K562 (cell line): Measurements from ENCODE around the gene CDC25B. TPM values are rescaled to one million over a fixed set of nuclear protein-coding genes. Genes with fewer than 3 reads are reported as not detected.

Source experiments
- ATAC-seq: fragments of 200-7000 bp; cut with Tn5 transposase; 3 replicates; pipeline ENCODE4 v1.9.1; 2020; ENCODE audit warnings: moderate library complexity
- BruUV-seq: library from RNA; stranded (reverse); fragments of 400-500 nt; replicated peaks from 2 replicates; lab custom pipeline; 2021; lab: Mats Ljungman, UMichigan
- CTCF ChIA-PET: fragments of 300-600 bp; formaldehyde crosslinking; extraction: SDS; loops from one replicate; lab custom pipeline; 2021; ENCODE audit warnings: low intra/inter-chr PET ratio; lab: Yijun Ruan, JAX
- POLR2A ChIA-PET: fragments of 300-600, 350-650 bp; sonication (Branson Sonifier 250); formaldehyde crosslinking; extraction: SDS; loops from one replicate; lab custom pipeline; 2021; ENCODE audit warnings: antibody characterized with exemption, inconsistent platforms; lab: Yijun Ruan, JAX
- DNase-seq, 4 experiments: peaks; one replicate each; pipeline versions ENCODE4 v3.0.0 to v3.0.0-alpha.2; 2011 to 2018; ENCODE audit warnings: low spot score in 3 of 4, mixed read lengths in 3 of 4; ENCODE audit errors: extremely low read depth in 1 of 4
- FAIRE-seq: peaks from 2 replicates; lab custom pipeline; 2011; peaks lifted over from hg19 to GRCh38; lab: Jason Lieb, UNC
- H2AFZ ChIP-seq: 2 replicates; pipeline ENCODE4 v1.6.0; 2011; ENCODE audit warnings: low read depth, low read length, control low read depth, inconsistent platforms
- H3K27ac ChIP-seq: fragments of 200-600 bp; 3 replicates; pipeline ENCODE4 v1.8.0; 2011; ENCODE audit warnings: low read depth, mild to moderate bottlenecking, control low read depth, inconsistent platforms, low read length, moderate library complexity, mixed read lengths; ENCODE audit errors: extremely low read depth
- H3K27me3 ChIP-seq, 2 experiments: fragments of 300-600 bp in 1 of 2; 2 replicates in 1 of 2; 3 replicates in 1 of 2; pipeline versions ENCODE4 v1.6.0 to v1.8.0; 2011; ENCODE audit warnings: inconsistent platforms in 2 of 2, low read length in 2 of 2, mild to moderate bottlenecking in 1 of 2, mixed read lengths in 1 of 2, moderate library complexity in 1 of 2; ENCODE audit not compliant: control insufficient read depth in 2 of 2, insufficient read depth in 2 of 2
- H3K36me3 ChIP-seq: fragments of 300-600 bp; 3 replicates; pipeline ENCODE4 v1.8.0; 2011; ENCODE audit warnings: mild to moderate bottlenecking, low read length, inconsistent platforms; ENCODE audit not compliant: control insufficient read depth, insufficient read depth
- H3K4me1 ChIP-seq, 2 experiments: fragments of 200-600 bp in 1 of 2; replicated peaks in 1 of 2; 2 replicates in 1 of 2; 3 replicates in 1 of 2; pipeline versions ENCODE4 v1.5.1 to v1.8.0; 2011; ENCODE audit warnings: inconsistent platforms in 2 of 2, low read length in 2 of 2, mild to moderate bottlenecking in 1 of 2, mixed read lengths in 1 of 2, moderate library complexity in 1 of 2; ENCODE audit not compliant: control insufficient read depth in 2 of 2, insufficient read depth in 2 of 2
- H3K4me2 ChIP-seq: 2 replicates; pipeline ENCODE4 v1.6.1; 2011; ENCODE audit warnings: low read length, control low read depth, inconsistent platforms, mixed read lengths; ENCODE audit not compliant: insufficient read depth
- H3K4me3 ChIP-seq: fragments of 200-600 bp; sonication (generic), shearing (Covaris generic); 2 replicates; pipeline ENCODE4 v1.5.1; 2016; ENCODE audit warnings: control low read depth, inconsistent platforms
- H3K79me2 ChIP-seq: fragments of 200-600 bp; 3 replicates; pipeline ENCODE4 v1.8.0; 2011; ENCODE audit warnings: low read length, inconsistent platforms; ENCODE audit not compliant: control insufficient read depth, insufficient read depth
- H3K9ac ChIP-seq, 2 experiments: 2 replicates each; pipeline versions ENCODE4 v1.6.0 to v1.6.1; 2011; ENCODE audit warnings: low read depth in 2 of 2, low read length in 2 of 2, control low read depth in 1 of 2, inconsistent platforms in 1 of 2, mild to moderate bottlenecking in 1 of 2, mixed read lengths in 1 of 2; ENCODE audit not compliant: insufficient read depth in 1 of 2
- H3K9me1 ChIP-seq: one replicate; pipeline ENCODE4 v1.6.0; 2011; ENCODE audit warnings: inconsistent platforms, mild to moderate bottlenecking, low read length, moderate library complexity; ENCODE audit not compliant: control insufficient read depth, insufficient read depth
- H3K9me3 ChIP-seq: replicated peaks from 2 replicates; pipeline ENCODE4 v1.5.1; 2011; ENCODE audit warnings: low read depth, low read length, inconsistent platforms; ENCODE audit not compliant: control insufficient read depth, insufficient read depth
- H4K20me1 ChIP-seq: replicated peaks from 2 replicates; pipeline ENCODE4 v1.6.1; 2011; ENCODE audit warnings: low read length, inconsistent platforms, mixed read lengths; ENCODE audit not compliant: control insufficient read depth, insufficient read depth
- ATF6 ChIP-seq: sonication (generic); formaldehyde crosslinking; IDR thresholded peaks from 2 replicates; pipeline ENCODE4 v1.4.0; 2020; ENCODE audit warnings: mild to moderate bottlenecking, missing genetic modification reagents
- BRD4 ChIP-seq: fragments of 200-600 bp; sonication (generic); IDR thresholded peaks from 2 replicates; pipeline ENCODE4 v1.6.1; 2017; ENCODE audit warnings: inconsistent platforms
- CEBPB ChIP-seq: fragments of 450-650 bp; IDR thresholded peaks from 2 replicates; pipeline ENCODE4 v1.6.1; 2016; ENCODE audit warnings: missing genetic modification characterization, missing compliant biosample characterization
- GTF3C2 ChIP-seq: IDR thresholded peaks from 3 replicates; pipeline ENCODE4 v1.6.1; 2011; ENCODE audit warnings: borderline replicate concordance, mild to moderate bottlenecking, moderate library complexity; ENCODE audit not compliant: insufficient read length; ENCODE audit errors: extremely low read depth
- ILF3 ChIP-seq: fragments of 450-650 bp; IDR thresholded peaks from 2 replicates; pipeline ENCODE4 v1.6.1; 2018; ENCODE audit warnings: antibody characterized with exemption, mild to moderate bottlenecking, moderate library complexity, borderline replicate concordance
- KLF1 ChIP-seq: fragments of 450-650 bp; IDR thresholded peaks from 2 replicates; pipeline ENCODE4 v1.6.1; 2016; ENCODE audit warnings: missing genetic modification characterization, missing compliant biosample characterization
- NFIX ChIP-seq: fragments of 250-450 bp; sonication (Bioruptor Pico); IDR thresholded peaks from 2 replicates; pipeline ENCODE4 v1.4.0; 2020; ENCODE audit warnings: low read depth, mild to moderate bottlenecking, moderate library complexity
- PPARD ChIP-seq: fragments of 250-450 bp; sonication (Bioruptor Pico); IDR thresholded peaks from 2 replicates; pipeline ENCODE4 v1.8.0; 2022; ENCODE audit warnings: inconsistent platforms, mild to moderate bottlenecking, moderate library complexity
- SMAD4 ChIP-seq: fragments of 250-450 bp; sonication (Bioruptor Pico); conservative IDR thresholded peaks from 2 replicates; pipeline ENCODE4 v1.8.0; 2021; ENCODE audit warnings: inconsistent platforms, mild to moderate bottlenecking, moderate library complexity
- ZNF551 ChIP-seq: fragments of 250-450 bp; sonication (Bioruptor Pico); IDR thresholded peaks from 2 replicates; pipeline ENCODE4 v1.5.0; 2021; ENCODE audit warnings: mild to moderate bottlenecking, moderate library complexity
- WGBS: fragments of 100-300 bp; shearing (Covaris generic); methylation state at CpG from one replicate; pipeline ENCODE4 v1.1.6; 2016; ENCODE audit warnings: low coverage, mixed read lengths; ENCODE audit not compliant: insufficient coverage; ENCODE audit errors: missing lambda C conversion rate; 5-methylcytosine and 5-hydroxymethylcytosine counted together
- in situ Hi-C: fragments of 300-500 bp; cut with MboI; formaldehyde crosslinking; loops from 4 replicates; pipeline ENCODE4 v1.15.0; 2018; ENCODE audit warnings: inconsistent platforms, mixed read lengths
- intact Hi-C: fragments of 100-400 bp; cut with micrococcal nuclease; formaldehyde crosslinking; loops from 2 replicates; pipeline ENCODE4 v1.14.2; 2022
- polyA plus RNA-seq, 8 experiments: library from polyadenylated mRNA; depleted of rRNA in 4 of 8; stranded (reverse) in 5 of 8; unstranded in 3 of 8; fragments of >200 nt; fragmentation: Nextera tagmentation in 2 of 8; fragmentation: Illumina TruSeq in 1 of 8; extraction: Ambion mirVana in 2 of 8; extraction: Trizol in 1 of 8; gene quantifications; 2 replicates each; pipeline versions ENCODE4 v1.2.1 to v1.2.3, GENCODE V29; 2011 to 2014; ENCODE audit warnings: inconsistent platforms in 1 of 8, missing spikeins in 1 of 8
- total RNA-seq, 7 experiments: library from RNA; depleted of rRNA in 6 of 7; stranded (reverse); fragments of >200 nt in 6 of 7; fragmentation: Illumina TruSeq in 2 of 7; extraction: Trizol in 2 of 7; gene quantifications; 2 replicates each; pipeline versions ENCODE4 v1.2.1 to v1.2.3, GENCODE V29; 2011 to 2021; ENCODE audit warnings: low replicate concordance in 1 of 7

Gene CDC25B
- total and polyA plus RNA-seq, 9 of the 15 experiments (the other 6 are each of a cell fraction or from before 2014, with no cell fraction given), result 2.3 to 35.7 (median 9.5) TPM

GRCh38 chr20:3755814-3756480 lies 40.2 kb upstream of the CDC25B start:
- Histone ChIP-seq H3K27ac (no peak overlapping the region), H3K4me3 (no peak overlapping the region), H3K79me2 (no peaks in the 10 kb centered on the region; the same call in 2 of the 3 replicates), H3K27me3 (no peaks in the 10 kb centered on the region), H3K9me1 (peaks cover 2% of the 10 kb centered on the region), H2AFZ (no peak overlapping the region), H3K4me1 (peaks cover 0 to 16% of the 10 kb centered on the region in 2 experiments; a peak in 2 of 5 replicates), H3K9ac (no peak overlapping the region; a peak in 1 of 4 replicates), H4K20me1 (no peaks in the 10 kb centered on the region), H3K9me3 (no peaks in the 10 kb centered on the region), H3K4me2 (no peak overlapping the region), H3K36me3 (peaks cover 55% of the 10 kb centered on the region; the same call in 2 of the 3 replicates)
- 90% methylated on average over 4 of the region's 5 CpGs for WGBS
- ATAC-seq, result no peak
- CTCF ChIA-PET, result no interaction called here
- TF ChIP-seq ILF3, result no peak
- no peak for TF ChIP-seq BRD4
- TF ChIP-seq NFIX (CRISPR knock-in tag), result no peak
- no peak for TF ChIP-seq SMAD4 (CRISPR knock-in tag)
- no peak for TF ChIP-seq PPARD
- POLR2A ChIA-PET, result no interaction called here
- intact Hi-C loops, result no loop called here
- in situ Hi-C loops, result no loop called here
- BruUV-seq, result no TSS peak
- no peak for FAIRE-seq
- no peak for DNase-seq

- H3K4me2 ChIP-seq, result no peak overlapping the region
- POLR2A ChIA-PET, result interaction anchor here (0.6 kb wide), 1 partner anchor 421 kb away, joined by 3 read pairs; no protein-coding TSS in a partner anchor
- FAIRE-seq, result no peak
- TF ChIP-seq ATF6 (CRISPR knock-in tag) (no peak), CEBPB (tag) (no peak), KLF1 (no peak), GTF3C2 (no peak), ZNF551 (CRISPR knock-in tag) (no peak)
Measured at GRCh38 chr20:3757268-3757667, 38.8 kb upstream of the CDC25B start.

More at GRCh38 chr20:3757268-3757667, 38.8 kb upstream of the CDC25B start:
- in situ Hi-C loops, result no loop called here
- Histone ChIP-seq H3K27ac (no peak overlapping the region), H3K9ac (no peak overlapping the region), H3K79me2 (no peaks in the 10 kb centered on the region; the same call in 2 of the 3 replicates), H3K4me1 (peaks cover 0 to 13% of the 10 kb centered on the region in 2 experiments; a peak in 1 of 5 replicates), H4K20me1 (no peaks in the 10 kb centered on the region), H3K9me1 (peaks cover 2% of the 10 kb centered on the region), H3K27me3 (no peaks in the 10 kb centered on the region), H2AFZ (no peak overlapping the region), H3K4me3 (no peak overlapping the region), H3K36me3 (peaks cover 61% of the 10 kb centered on the region; the same call in 2 of the 3 replicates), H3K9me3 (no peaks in the 10 kb centered on the region)
- no CpG with 5 or more reads among the region's 2 CpGs for WGBS
- no peak for ATAC-seq
- no peak for DNase-seq
- intact Hi-C loops, result no loop called here
- CTCF ChIA-PET, result no interaction called here
- BruUV-seq, result no TSS peak
